Skeletal muscle satellite cell (primary cell): ENCODE measurements around the gene TMEM59L.

ENCODE experiments used
- H3K27me3 ChIP-seq: 2 replicates; pipeline ENCODE4 v1.7.0; 2013; ENCODE audit warnings: low read length; ENCODE audit not compliant: control insufficient read depth, insufficient read depth
- H3K36me3 ChIP-seq: 2 replicates; pipeline ENCODE4 v1.7.0; 2013; ENCODE audit warnings: mild to moderate bottlenecking, control low read depth, low read length; ENCODE audit not compliant: insufficient read depth
- H3K4me1 ChIP-seq: 2 replicates; pipeline ENCODE4 v1.7.0; 2013; ENCODE audit warnings: low read length; ENCODE audit not compliant: control insufficient read depth, insufficient read depth
- H3K4me2 ChIP-seq: 2 replicates; pipeline ENCODE4 v1.7.0; 2013; ENCODE audit warnings: mild to moderate bottlenecking, low read length
- H3K4me3 ChIP-seq: 2 replicates; pipeline ENCODE4 v1.7.0; 2013; ENCODE audit warnings: low read length
- H3K9ac ChIP-seq: 2 replicates; pipeline ENCODE4 v1.7.0; 2013; ENCODE audit warnings: mild to moderate bottlenecking, low read depth, low read length, moderate library complexity
- H3K9me3 ChIP-seq: replicated peaks from 2 replicates; pipeline ENCODE4 v1.7.0; 2013; ENCODE audit warnings: mild to moderate bottlenecking, control low read depth, low read length

The TMEM59L gene

GRCh38 chr19:18612051-18612771 is 459 bp upstream of the TMEM59L start:
- Histone ChIP-seq H3K27me3 (peaks cover 72% of the 10 kb centered on the region), H3K36me3 (no peaks in the 10 kb centered on the region), H3K9me3 (no peaks in the 10 kb centered on the region), H3K4me2 (peak overlapping the region; percentile 85), H3K4me1 (peaks cover 15% of the 10 kb centered on the region), H3K9ac (no peak overlapping the region), H3K4me3 (peak overlapping the region; percentile 68)

- peaks cover 11% of the 10 kb centered on the region for H3K4me1 ChIP-seq
- H3K4me3 ChIP-seq: no peak overlapping the region
- no peak overlapping the region for H3K9ac ChIP-seq
- H3K36me3 ChIP-seq: no peaks in the 10 kb centered on the region
- H3K9me3 ChIP-seq: no peaks in the 10 kb centered on the region
- H3K4me2 ChIP-seq: no peak overlapping the region
- peaks cover 57% of the 10 kb centered on the region for H3K27me3 ChIP-seq
These were observed 1.0 kb downstream of the TMEM59L start for GRCh38 chr19:18613589-18614234.

GRCh38 chr19:18616023-18616422 is 3.4 kb downstream of the TMEM59L start:
- peaks cover 11% of the 10 kb centered on the region for H3K4me1 ChIP-seq
- H3K9me3 ChIP-seq: no peaks in the 10 kb centered on the region
- no peak overlapping the region for H3K4me2 ChIP-seq
- H3K4me3 ChIP-seq: no peak overlapping the region
- peaks cover 38% of the 10 kb centered on the region for H3K27me3 ChIP-seq
- H3K9ac ChIP-seq: no peak overlapping the region
- no peaks in the 10 kb centered on the region for H3K36me3 ChIP-seq

- Histone ChIP-seq H3K4me1 (peaks cover under 1% of the 10 kb centered on the region), H3K27me3 (peaks cover 24% of the 10 kb centered on the region), H3K9me3 (no peaks in the 10 kb centered on the region), H3K9ac (no peak overlapping the region), H3K4me2 (no peak overlapping the region), H3K36me3 (no peaks in the 10 kb centered on the region), H3K4me3 (no peak overlapping the region)
These were observed 4.9 kb downstream of the TMEM59L start for GRCh38 chr19:18617562-18617961.

- Histone ChIP-seq H3K27me3 (peaks cover 18% of the 10 kb centered on the region), H3K4me1 (no peaks in the 10 kb centered on the region)
These were observed 5.6 kb downstream of the TMEM59L start for GRCh38 chr19:18618236-18618635.

GRCh38 chr19:18620311-18620710 is 7.6 kb downstream of the TMEM59L start:
- H3K36me3 ChIP-seq: no peaks in the 10 kb centered on the region
- H3K4me3 ChIP-seq: no peak overlapping the region
- no peaks in the 10 kb centered on the region for H3K4me1 ChIP-seq
- H3K9me3 ChIP-seq: no peaks in the 10 kb centered on the region
- H3K4me2 ChIP-seq: no peak overlapping the region
- H3K27me3 ChIP-seq: peaks cover 2% of the 10 kb centered on the region
- no peak overlapping the region for H3K9ac ChIP-seq

More at GRCh38 chr19:18618236-18618635, 5.6 kb downstream of the TMEM59L start:
- Histone ChIP-seq H3K9ac (no peak overlapping the region), H3K36me3 (no peaks in the 10 kb centered on the region), H3K4me2 (no peak overlapping the region), H3K4me3 (no peak overlapping the region), H3K9me3 (no peaks in the 10 kb centered on the region)

GRCh38 chr19:18620902-18621301 is 8.2 kb downstream of the TMEM59L start:
- Histone ChIP-seq H3K4me1 (no peaks in the 10 kb centered on the region), H3K27me3 (no peaks in the 10 kb centered on the region), H3K4me3 (no peak overlapping the region), H3K9me3 (no peaks in the 10 kb centered on the region), H3K4me2 (no peak overlapping the region), H3K9ac (no peak overlapping the region), H3K36me3 (no peaks in the 10 kb centered on the region)

- no peak overlapping the region for H3K9ac ChIP-seq
- no peaks in the 10 kb centered on the region for H3K36me3 ChIP-seq
- H3K9me3 ChIP-seq: no peaks in the 10 kb centered on the region
- peaks cover 9% of the 10 kb centered on the region for H3K4me1 ChIP-seq
- no peak overlapping the region for H3K4me3 ChIP-seq
- H3K27me3 ChIP-seq: no peaks in the 10 kb centered on the region
- H3K4me2 ChIP-seq: no peak overlapping the region
These were observed 14.2 kb downstream of the TMEM59L start for GRCh38 chr19:18626906-18627305.

- no peaks in the 10 kb centered on the region for H3K36me3 ChIP-seq
- H3K9ac ChIP-seq: no peak overlapping the region
- no peak overlapping the region for H3K4me2 ChIP-seq
- H3K4me1 ChIP-seq: peaks cover 9% of the 10 kb centered on the region
- H3K9me3 ChIP-seq: no peaks in the 10 kb centered on the region
- no peak overlapping the region for H3K4me3 ChIP-seq
- H3K27me3 ChIP-seq: no peaks in the 10 kb centered on the region
These were observed 16.8 kb downstream of the TMEM59L start for GRCh38 chr19:18629166-18630088.

- no peaks in the 10 kb centered on the region for H3K27me3 ChIP-seq
- H3K9me3 ChIP-seq: no peaks in the 10 kb centered on the region
- H3K4me1 ChIP-seq: peaks cover 9% of the 10 kb centered on the region
- no peak overlapping the region for H3K4me2 ChIP-seq
- no peak overlapping the region for H3K4me3 ChIP-seq
- H3K36me3 ChIP-seq: no peaks in the 10 kb centered on the region
- H3K9ac ChIP-seq: no peak overlapping the region
These were observed 20.7 kb downstream of the TMEM59L start for GRCh38 chr19:18633321-18633720.

GRCh38 chr19:18634612-18635297 is 22.1 kb downstream of the TMEM59L start:
- no peaks in the 10 kb centered on the region for H3K27me3 ChIP-seq
- H3K4me3 ChIP-seq: no peak overlapping the region
- no peaks in the 10 kb centered on the region for H3K9me3 ChIP-seq
- no peak overlapping the region for H3K4me2 ChIP-seq
- no peaks in the 10 kb centered on the region for H3K36me3 ChIP-seq
- H3K9ac ChIP-seq: no peak overlapping the region
- peaks cover 4% of the 10 kb centered on the region for H3K4me1 ChIP-seq
